HepG2 (cell line): ENCODE data around the gene CHKA. TPM values are rescaled to one million over a fixed set of nuclear protein-coding genes. Genes with fewer than 3 reads are reported as not detected.

Source experiments
- ATM ChIP-seq: fragments of 450-650 bp; IDR thresholded peaks from 2 replicates; pipeline ENCODE4 v1.7.1; 2017; ENCODE audit warnings: mild to moderate bottlenecking, borderline replicate concordance
- GTF2F1 ChIP-seq: fragments of 150-350 bp; IDR thresholded peaks from 2 replicates; pipeline ENCODE4 v1.6.1; 2014; ENCODE audit warnings: low read length
- NCOA1 ChIP-seq: sonication (generic); formaldehyde crosslinking; IDR thresholded peaks from 2 replicates; pipeline ENCODE4 v1.9.0; 2021; ENCODE audit warnings: missing genetic modification reagents
- SP2 ChIP-seq: sonication (generic); formaldehyde crosslinking; IDR thresholded peaks from 2 replicates; pipeline ENCODE4 v1.5.1; 2020; ENCODE audit warnings: mild to moderate bottlenecking, missing genetic modification reagents
- ZBTB8A ChIP-seq: sonication (generic); formaldehyde crosslinking; IDR thresholded peaks from 2 replicates; pipeline ENCODE4 v1.4.0; 2020; ENCODE audit warnings: mild to moderate bottlenecking, low read depth, missing genetic modification reagents, borderline replicate concordance
- ZNF761 ChIP-seq: sonication (generic); formaldehyde crosslinking; conservative IDR thresholded peaks from 2 replicates; pipeline ENCODE4 v1.4.0; 2020; ENCODE audit warnings: mild to moderate bottlenecking, missing genetic modification reagents
- polyA plus RNA-seq, 8 experiments: library from polyadenylated mRNA; depleted of rRNA in 3 of 8; stranded (reverse) in 7 of 8; unstranded in 1 of 8; fragments of >200 nt; fragmentation: Illumina TruSeq in 4 of 8; extraction: Trizol in 4 of 8; gene quantifications; 2 replicates each; pipeline versions ENCODE4 v1.2.1 to v1.2.3, GENCODE V29; 2011 to 2016; ENCODE audit warnings: low read depth in 4 of 8, missing spikeins in 1 of 8, mixed read lengths in 1 of 8; ENCODE audit not compliant: insufficient read depth in 1 of 8
- total RNA-seq, 5 experiments: library from RNA; depleted of rRNA; stranded (reverse); fragments of >200 nt; fragmentation: Illumina TruSeq; extraction: Trizol; gene quantifications; 2 replicates each; pipeline ENCODE4 v1.2.3, GENCODE V29; 2016; ENCODE audit warnings: low read depth in 1 of 5
- TF ChIP-seq, protein P1 (sequence below): sonication (generic); formaldehyde crosslinking; IDR thresholded peaks from 2 replicates; pipeline ENCODE4 v1.4.0; 2020; ENCODE audit warnings: missing genetic modification reagents
- TF ChIP-seq, protein P2 (sequence below), 2 experiments: sonication (generic) in 1 of 2; formaldehyde crosslinking in 1 of 2; IDR thresholded peaks; 2 replicates each; pipeline versions ENCODE4 v1.4.0 to v1.6.1; 2016 to 2020; ENCODE audit warnings: borderline replicate concordance in 1 of 2, low read depth in 1 of 2, mild to moderate bottlenecking in 1 of 2, missing genetic modification reagents in 1 of 2
- TF ChIP-seq, protein P3 (sequence below): sonication (generic); formaldehyde crosslinking; IDR thresholded peaks from 2 replicates; pipeline ENCODE4 v1.8.1; 2023; ENCODE audit warnings: mild to moderate bottlenecking, missing genetic modification reagents
- TF ChIP-seq, protein P4 (sequence below): sonication (generic); formaldehyde crosslinking; conservative IDR thresholded peaks from 2 replicates; pipeline ENCODE4 v1.4.0; 2020; ENCODE audit warnings: missing genetic modification reagents
- TF ChIP-seq, protein P5 (sequence below): sonication (generic); formaldehyde crosslinking; IDR thresholded peaks from 2 replicates; pipeline ENCODE4 v1.4.0; 2020; ENCODE audit warnings: missing genetic modification reagents, borderline replicate concordance
- TF ChIP-seq, protein P6 (sequence below): sonication (generic); formaldehyde crosslinking; IDR thresholded peaks from 2 replicates; pipeline ENCODE4 v1.8.1; 2022; ENCODE audit warnings: mild to moderate bottlenecking, missing genetic modification reagents

Gene CHKA
- total and polyA plus RNA-seq, 2 of the 13 experiments (the other 11 are each of a cell fraction or from before 2014, with no cell fraction given), result 71.6 to 92.7 TPM

DNA sequence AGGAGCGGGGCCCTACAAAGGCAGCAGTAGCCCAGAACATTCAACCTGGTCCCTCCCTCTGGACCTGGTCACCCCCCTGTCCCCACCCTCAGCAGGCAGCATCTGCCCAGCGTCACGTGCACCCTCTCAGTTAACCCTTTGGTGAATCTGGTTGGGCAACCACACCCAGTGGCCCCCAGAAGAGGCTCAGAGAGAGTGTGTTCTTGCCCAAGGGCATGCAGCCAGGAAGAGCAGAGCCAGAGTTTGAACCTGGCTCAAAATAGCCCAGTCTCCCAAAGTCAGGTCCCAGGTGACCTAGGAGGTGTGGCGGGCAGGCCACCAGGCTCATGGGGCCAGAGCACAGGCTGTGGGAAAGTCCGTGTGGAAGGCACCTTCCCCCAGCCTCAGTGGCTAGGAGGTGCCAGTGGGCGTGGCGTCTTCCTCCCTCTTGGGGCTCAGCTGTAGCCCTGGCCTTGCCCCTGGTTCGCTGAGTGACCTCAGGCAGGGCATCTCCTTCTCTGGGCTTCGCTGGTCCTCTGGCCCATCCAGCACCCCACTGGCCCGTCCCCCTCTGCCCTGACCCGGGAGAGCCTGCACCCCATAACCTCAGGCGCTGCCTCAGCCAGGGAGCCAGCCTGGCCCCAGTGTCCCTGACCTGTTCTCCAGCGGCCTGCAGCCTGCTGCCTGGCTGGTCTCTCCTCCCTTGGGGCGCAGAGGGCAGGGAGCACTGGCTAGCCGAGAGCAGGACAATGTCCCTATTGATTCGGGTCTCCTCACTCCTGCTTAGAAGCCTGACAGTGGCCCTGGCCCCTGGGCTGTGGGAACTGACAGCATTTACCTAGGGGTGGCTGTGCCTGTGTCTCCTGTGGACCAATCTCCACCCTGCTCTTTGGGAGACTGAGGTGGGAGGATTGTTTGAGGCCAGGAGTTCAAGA is 104.0 kb downstream of the CHKA start (continued):
- TF ChIP-seq, protein P1, sequence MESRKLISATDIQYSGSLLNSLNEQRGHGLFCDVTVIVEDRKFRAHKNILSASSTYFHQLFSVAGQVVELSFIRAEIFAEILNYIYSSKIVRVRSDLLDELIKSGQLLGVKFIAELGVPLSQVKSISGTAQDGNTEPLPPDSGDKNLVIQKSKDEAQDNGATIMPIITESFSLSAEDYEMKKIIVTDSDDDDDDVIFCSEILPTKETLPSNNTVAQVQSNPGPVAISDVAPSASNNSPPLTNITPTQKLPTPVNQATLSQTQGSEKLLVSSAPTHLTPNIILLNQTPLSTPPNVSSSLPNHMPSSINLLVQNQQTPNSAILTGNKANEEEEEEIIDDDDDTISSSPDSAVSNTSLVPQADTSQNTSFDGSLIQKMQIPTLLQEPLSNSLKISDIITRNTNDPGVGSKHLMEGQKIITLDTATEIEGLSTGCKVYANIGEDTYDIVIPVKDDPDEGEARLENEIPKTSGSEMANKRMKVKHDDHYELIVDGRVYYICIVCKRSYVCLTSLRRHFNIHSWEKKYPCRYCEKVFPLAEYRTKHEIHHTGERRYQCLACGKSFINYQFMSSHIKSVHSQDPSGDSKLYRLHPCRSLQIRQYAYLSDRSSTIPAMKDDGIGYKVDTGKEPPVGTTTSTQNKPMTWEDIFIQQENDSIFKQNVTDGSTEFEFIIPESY (CRISPR knock-in tag), result no peak; the same call in 1 of the 2 replicates
- TF ChIP-seq SP2 (CRISPR knock-in tag) (no peak; the same call in 1 of the 2 replicates), ZBTB8A (no peak), ATM (no peak), NCOA1 (peak; percentile 92), ZNF761 (no peak), GTF2F1 (no peak)
- TF ChIP-seq, protein P2, sequence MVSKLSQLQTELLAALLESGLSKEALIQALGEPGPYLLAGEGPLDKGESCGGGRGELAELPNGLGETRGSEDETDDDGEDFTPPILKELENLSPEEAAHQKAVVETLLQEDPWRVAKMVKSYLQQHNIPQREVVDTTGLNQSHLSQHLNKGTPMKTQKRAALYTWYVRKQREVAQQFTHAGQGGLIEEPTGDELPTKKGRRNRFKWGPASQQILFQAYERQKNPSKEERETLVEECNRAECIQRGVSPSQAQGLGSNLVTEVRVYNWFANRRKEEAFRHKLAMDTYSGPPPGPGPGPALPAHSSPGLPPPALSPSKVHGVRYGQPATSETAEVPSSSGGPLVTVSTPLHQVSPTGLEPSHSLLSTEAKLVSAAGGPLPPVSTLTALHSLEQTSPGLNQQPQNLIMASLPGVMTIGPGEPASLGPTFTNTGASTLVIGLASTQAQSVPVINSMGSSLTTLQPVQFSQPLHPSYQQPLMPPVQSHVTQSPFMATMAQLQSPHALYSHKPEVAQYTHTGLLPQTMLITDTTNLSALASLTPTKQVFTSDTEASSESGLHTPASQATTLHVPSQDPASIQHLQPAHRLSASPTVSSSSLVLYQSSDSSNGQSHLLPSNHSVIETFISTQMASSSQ (IDR thresholded peaks at IDR 0.05; ENCODE audit: low read depth), result no peak
- TF ChIP-seq, protein P2 (CRISPR knock-in tag; IDR thresholded peaks at IDR 0.05; ENCODE audit: borderline replicate concordance), result peak; percentile 23; the same call in 1 of the 2 replicates
- TF ChIP-seq, protein P3, sequence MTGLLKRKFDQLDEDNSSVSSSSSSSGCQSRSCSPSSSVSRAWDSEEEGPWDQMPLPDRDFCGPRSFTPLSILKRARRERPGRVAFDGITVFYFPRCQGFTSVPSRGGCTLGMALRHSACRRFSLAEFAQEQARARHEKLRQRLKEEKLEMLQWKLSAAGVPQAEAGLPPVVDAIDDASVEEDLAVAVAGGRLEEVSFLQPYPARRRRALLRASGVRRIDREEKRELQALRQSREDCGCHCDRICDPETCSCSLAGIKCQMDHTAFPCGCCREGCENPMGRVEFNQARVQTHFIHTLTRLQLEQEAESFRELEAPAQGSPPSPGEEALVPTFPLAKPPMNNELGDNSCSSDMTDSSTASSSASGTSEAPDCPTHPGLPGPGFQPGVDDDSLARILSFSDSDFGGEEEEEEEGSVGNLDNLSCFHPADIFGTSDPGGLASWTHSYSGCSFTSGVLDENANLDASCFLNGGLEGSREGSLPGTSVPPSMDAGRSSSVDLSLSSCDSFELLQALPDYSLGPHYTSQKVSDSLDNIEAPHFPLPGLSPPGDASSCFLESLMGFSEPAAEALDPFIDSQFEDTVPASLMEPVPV (CRISPR knock-in tag), result peak; percentile 51; the same call in 1 of the 2 replicates
- TF ChIP-seq, protein P4, sequence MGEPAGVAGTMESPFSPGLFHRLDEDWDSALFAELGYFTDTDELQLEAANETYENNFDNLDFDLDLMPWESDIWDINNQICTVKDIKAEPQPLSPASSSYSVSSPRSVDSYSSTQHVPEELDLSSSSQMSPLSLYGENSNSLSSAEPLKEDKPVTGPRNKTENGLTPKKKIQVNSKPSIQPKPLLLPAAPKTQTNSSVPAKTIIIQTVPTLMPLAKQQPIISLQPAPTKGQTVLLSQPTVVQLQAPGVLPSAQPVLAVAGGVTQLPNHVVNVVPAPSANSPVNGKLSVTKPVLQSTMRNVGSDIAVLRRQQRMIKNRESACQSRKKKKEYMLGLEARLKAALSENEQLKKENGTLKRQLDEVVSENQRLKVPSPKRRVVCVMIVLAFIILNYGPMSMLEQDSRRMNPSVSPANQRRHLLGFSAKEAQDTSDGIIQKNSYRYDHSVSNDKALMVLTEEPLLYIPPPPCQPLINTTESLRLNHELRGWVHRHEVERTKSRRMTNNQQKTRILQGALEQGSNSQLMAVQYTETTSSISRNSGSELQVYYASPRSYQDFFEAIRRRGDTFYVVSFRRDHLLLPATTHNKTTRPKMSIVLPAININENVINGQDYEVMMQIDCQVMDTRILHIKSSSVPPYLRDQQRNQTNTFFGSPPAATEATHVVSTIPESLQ (CRISPR knock-in tag), result no peak
- TF ChIP-seq, protein P5, sequence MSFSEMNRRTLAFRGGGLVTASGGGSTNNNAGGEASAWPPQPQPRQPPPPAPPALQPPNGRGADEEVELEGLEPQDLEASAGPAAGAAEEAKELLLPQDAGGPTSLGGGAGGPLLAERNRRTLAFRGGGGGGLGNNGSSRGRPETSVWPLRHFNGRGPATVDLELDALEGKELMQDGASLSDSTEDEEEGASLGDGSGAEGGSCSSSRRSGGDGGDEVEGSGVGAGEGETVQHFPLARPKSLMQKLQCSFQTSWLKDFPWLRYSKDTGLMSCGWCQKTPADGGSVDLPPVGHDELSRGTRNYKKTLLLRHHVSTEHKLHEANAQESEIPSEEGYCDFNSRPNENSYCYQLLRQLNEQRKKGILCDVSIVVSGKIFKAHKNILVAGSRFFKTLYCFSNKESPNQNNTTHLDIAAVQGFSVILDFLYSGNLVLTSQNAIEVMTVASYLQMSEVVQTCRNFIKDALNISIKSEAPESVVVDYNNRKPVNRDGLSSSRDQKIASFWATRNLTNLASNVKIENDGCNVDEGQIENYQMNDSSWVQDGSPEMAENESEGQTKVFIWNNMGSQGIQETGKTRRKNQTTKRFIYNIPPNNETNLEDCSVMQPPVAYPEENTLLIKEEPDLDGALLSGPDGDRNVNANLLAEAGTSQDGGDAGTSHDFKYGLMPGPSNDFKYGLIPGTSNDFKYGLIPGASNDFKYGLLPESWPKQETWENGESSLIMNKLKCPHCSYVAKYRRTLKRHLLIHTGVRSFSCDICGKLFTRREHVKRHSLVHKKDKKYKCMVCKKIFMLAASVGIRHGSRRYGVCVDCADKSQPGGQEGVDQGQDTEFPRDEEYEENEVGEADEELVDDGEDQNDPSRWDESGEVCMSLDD, result peak; percentile 99
- TF ChIP-seq, protein P6, sequence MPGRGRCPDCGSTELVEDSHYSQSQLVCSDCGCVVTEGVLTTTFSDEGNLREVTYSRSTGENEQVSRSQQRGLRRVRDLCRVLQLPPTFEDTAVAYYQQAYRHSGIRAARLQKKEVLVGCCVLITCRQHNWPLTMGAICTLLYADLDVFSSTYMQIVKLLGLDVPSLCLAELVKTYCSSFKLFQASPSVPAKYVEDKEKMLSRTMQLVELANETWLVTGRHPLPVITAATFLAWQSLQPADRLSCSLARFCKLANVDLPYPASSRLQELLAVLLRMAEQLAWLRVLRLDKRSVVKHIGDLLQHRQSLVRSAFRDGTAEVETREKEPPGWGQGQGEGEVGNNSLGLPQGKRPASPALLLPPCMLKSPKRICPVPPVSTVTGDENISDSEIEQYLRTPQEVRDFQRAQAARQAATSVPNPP (CRISPR knock-in tag), result no peak
